H7 (cell line): ENCODE data around the gene GPSM1. TPM values are rescaled to one million over a fixed set of nuclear protein-coding genes. Genes with fewer than 3 reads are reported as not detected.

ENCODE experiments used
- DNase-seq: peaks from one replicate; pipeline ENCODE4 v3.0.0; 2012
- H3K27me3 ChIP-seq: 2 replicates; pipeline ENCODE4 v1.6.0; 2011; ENCODE audit warnings: mild to moderate bottlenecking, low read length; ENCODE audit not compliant: control insufficient read depth, insufficient read depth
- H3K36me3 ChIP-seq: replicated peaks from 2 replicates; pipeline ENCODE4 v1.5.1; 2011; ENCODE audit warnings: low read length; ENCODE audit not compliant: control insufficient read depth, insufficient read depth
- H3K4me3 ChIP-seq: 2 replicates; pipeline ENCODE4 v1.5.1; 2011; ENCODE audit warnings: low read depth, mild to moderate bottlenecking, control low read depth, low read length, moderate library complexity; ENCODE audit not compliant: insufficient read depth
- total RNA-seq: library from RNA; depleted of rRNA; stranded (reverse); fragments of >200 nt; shearing (Covaris generic); gene quantifications from 2 replicates; pipeline ENCODE4 v1.2.3, GENCODE V29; 2014

Gene GPSM1
- total RNA-seq, 1 experiment from 2014 or later = 22.2 TPM

DNA sequence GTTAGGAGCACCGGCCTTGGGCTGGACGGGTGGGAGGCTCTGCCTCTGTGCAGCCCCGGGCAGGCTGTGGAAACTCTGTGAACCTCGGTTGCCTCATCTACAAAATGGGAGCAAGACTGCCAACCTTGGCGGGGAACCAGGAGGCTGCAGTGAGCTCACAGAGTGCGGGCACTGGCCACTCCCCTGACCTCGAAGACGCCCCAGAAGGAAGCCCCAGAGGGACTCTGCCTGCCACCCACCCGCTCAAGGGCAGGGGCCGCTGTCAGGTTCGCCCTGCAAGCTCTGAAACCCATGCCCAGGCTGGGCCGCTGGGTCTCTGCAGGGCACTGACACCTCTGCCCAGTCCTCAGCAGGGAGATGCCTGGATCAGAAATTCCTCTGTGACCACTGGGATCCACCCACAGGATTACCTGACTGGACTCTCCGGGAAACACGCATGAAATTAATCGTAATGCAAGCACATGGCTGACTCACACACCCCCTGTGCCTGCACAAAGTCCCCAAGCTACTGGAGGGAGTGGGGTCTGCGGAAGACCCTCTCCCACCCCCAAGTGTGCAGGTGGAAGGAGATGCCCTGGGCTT lies 30.8 kb upstream of the GPSM1 start:
- DNase-seq = no peak
- Histone ChIP-seq H3K36me3 (no peaks in the 10 kb centered on the region), H3K4me3 (no peak overlapping the region), H3K27me3 (no peaks in the 10 kb centered on the region)

DNA sequence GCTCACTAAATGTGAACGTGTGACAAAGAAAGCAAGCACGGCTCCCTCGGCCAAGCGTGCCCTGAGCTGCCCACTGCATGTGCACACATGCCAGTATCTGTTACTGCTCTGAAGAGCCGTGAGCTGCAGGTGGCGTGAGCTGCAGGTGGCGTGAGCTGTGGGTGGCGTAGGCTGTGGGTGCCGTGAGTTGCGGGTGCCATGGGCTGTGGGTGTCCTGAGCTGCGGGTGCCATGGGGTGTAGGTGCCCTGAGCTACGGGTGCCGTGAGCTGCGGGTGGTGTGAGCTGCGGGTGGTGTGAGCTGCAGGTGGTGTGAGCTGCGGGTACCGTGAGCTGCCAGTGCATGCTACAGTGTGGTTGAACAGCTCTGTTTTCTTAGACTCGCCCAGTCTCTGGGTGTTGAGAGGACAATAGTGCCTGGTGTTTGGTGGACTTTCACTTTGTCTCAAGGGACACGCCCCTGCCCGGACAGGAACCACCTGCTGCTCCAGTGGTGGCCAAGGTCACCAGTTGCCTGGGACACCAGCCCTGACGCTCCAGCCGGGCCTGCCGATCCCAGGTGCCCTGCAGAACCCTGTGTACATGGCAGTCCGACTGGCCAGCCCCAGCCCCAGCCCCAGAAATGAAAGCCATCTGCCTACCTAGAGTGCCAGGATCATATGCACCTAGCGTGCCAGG lies 30.2 kb upstream of the GPSM1 start:
- Histone ChIP-seq H3K27me3 (no peaks in the 10 kb centered on the region), H3K36me3 (no peaks in the 10 kb centered on the region), H3K4me3 (no peak overlapping the region)
- no peak for DNase-seq

- Histone ChIP-seq H3K4me3 (no peak overlapping the region), H3K27me3 (no peaks in the 10 kb centered on the region), H3K36me3 (no peaks in the 10 kb centered on the region)
- DNase-seq = no peak
Observed at GRCh38 chr9:136297766-136298735, 29.3 kb upstream of the GPSM1 start.

- DNase-seq = no peak
- H3K27me3 ChIP-seq = no peaks in the 10 kb centered on the region
- H3K36me3 ChIP-seq = no peaks in the 10 kb centered on the region
- no peak overlapping the region for H3K4me3 ChIP-seq
Observed at GRCh38 chr9:136299116-136299515, 28.2 kb upstream of the GPSM1 start.

DNA sequence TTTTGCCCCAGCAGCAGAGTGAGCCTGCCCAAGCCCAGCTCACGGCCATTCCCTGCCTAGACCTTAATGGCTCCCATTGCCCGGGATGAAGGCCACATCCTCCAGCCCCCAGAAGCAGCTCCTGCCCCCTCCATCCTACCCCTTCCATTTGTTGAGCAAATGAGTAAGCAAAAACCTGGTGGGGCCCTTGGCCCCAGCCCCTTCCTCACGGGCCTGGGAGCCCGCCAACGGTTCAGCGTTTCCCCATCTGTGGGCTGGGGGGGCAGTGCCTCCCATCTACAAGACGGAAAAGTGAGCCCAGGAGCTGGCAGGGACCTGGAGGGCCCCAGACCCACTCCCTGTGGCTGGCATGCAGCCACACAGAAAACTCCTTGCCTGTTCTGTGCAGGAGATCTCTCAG lies 27.8 kb upstream of the GPSM1 start:
- H3K4me3 ChIP-seq = no peak overlapping the region
- H3K27me3 ChIP-seq = no peaks in the 10 kb centered on the region
- no peaks in the 10 kb centered on the region for H3K36me3 ChIP-seq
- no peak for DNase-seq

DNA sequence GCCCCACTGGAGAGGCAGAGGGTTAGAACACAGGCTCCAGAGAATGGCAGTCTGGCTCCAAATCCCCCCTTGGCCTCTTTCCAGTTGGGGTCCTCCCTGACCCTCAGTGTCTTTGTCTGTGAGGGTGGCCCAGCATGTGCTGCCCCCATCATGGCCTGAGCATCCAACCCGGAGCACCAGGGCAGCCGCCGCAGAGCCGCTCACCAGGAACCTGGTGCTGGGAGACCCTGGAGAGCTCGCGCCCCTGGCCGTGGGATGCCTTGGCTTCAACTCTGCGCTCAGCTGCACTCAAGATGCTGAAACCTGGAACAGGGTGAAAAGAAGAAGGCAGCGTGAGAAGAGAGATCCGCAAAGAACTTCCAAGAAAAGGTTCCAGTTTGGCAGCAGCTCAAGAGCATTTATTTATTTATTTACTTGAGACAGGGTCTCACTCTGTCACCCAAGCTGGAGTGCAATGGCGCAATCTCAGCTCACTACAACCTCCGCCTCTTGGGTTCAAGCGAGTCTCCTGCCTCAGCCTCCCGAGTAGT lies 27.3 kb upstream of the GPSM1 start:
- no peak for DNase-seq
- Histone ChIP-seq H3K27me3 (no peaks in the 10 kb centered on the region), H3K4me3 (no peak overlapping the region), H3K36me3 (no peaks in the 10 kb centered on the region)

DNA sequence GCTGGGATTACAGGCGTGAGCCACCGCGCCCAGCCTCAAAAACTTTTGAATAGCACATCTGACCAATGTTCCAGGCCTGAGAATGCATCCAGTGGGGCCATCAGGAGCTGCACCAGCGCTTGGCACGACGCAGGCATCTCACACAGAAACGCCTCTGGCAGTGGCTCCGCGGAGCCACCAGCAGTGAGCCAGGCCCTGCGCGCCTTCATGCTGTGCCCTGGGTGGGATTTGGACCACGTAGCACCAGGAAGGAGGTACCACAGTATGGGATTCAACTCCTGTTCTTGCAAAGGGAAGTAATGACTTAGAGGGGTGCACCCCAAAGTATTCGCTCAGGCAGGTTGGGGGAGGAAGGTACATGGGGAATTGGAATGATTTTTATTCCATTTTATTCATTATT lies 26.5 kb upstream of the GPSM1 start:
- no peak for DNase-seq
- Histone ChIP-seq H3K4me3 (no peak overlapping the region), H3K36me3 (no peaks in the 10 kb centered on the region), H3K27me3 (no peaks in the 10 kb centered on the region)

DNA sequence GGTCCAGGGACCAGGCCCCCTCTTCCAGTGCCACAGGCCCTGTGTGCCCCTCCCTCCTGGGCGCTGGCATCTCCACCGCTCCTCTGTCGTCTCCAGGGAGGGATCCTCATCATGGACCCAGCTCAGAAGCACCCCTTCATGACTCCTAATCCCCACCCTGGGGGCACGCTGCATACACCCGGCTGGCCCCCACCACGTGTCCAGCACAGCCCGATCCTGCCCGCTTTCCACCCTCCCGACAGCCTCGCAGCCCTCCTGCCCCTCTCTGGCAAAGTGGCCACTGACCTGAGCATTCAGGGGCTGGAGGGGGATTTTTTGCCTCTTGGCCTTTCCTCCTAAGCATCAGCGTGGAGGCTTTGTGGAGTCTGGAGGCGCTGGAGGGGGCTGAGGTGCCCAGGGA lies 24.8 kb upstream of the GPSM1 start:
- H3K36me3 ChIP-seq = no peaks in the 10 kb centered on the region
- H3K4me3 ChIP-seq = no peak overlapping the region
- no peaks in the 10 kb centered on the region for H3K27me3 ChIP-seq
- DNase-seq = no peak

GRCh38 chr9:136303066-136303824 lies 24.1 kb upstream of the GPSM1 start:
- no peaks in the 10 kb centered on the region for H3K36me3 ChIP-seq
- no peak for DNase-seq
- no peak overlapping the region for H3K4me3 ChIP-seq
- H3K27me3 ChIP-seq = no peaks in the 10 kb centered on the region

DNA sequence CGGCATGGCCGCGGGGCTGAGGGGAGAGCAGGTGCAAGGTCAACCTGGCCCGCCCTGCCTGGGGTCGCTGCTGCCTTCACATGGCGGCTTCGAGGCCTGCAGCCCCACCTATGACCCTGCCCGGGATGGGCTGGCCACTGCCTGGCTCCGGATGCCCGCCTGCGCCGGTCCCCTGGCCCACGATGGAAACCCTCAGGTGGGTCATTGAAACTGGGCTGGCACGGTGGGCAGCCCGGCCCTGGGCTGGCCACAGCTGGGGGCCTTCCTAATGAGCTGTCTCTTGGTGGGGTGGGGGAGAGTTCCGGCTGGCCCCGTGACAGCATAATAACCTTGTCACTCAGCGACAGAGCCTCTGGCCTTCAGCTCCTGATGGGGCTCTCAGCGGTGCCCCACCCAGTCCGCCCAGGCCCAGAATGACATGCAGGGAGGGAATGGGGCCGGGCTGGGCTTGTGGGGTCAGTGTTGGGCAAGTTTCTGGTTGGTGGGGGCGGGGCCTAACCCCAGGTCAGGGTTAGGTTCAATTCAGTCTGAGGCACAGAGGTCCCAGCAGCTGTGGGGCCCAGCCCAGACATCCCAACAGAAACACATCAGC lies 23.4 kb upstream of the GPSM1 start, which contains the start of gene CCDC187:
Gene CCDC187 (minus strand): TSS at position 270 of the 592 bp plus-strand sequence. CDS start 264 bp downstream, at position 6.
- no peak within 1 kb of the TSS for H3K4me3 ChIP-seq
- no peaks in the 10 kb centered on the region for H3K27me3 ChIP-seq
- DNase-seq = no peak
- H3K36me3 ChIP-seq = no peaks in the 10 kb centered on the region

GRCh38 chr9:136304456-136304855 lies 22.9 kb upstream of the GPSM1 start:
- no peak for DNase-seq
- no peaks in the 10 kb centered on the region for H3K36me3 ChIP-seq
- no peaks in the 10 kb centered on the region for H3K27me3 ChIP-seq
- no peak overlapping the region for H3K4me3 ChIP-seq

DNA sequence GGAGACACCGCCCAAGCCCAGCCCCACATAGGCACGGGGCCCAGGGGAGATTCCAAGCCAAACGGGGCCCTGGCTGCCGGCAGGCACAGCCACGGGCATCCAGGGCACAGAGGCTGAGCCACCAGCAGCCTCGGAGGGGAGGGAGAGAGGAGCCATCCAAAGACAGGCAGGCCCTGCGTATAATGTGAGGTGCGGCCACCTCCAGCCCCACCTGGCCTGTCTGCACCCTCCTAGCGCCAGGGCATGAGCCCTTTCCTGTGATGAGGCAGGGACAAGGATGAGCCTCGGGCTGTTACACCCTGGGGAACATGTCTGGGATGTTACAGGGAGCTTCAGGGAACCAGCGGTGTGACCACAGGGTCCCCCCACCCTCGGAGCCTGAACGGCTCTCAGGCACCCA lies 22.4 kb upstream of the GPSM1 start:
- no peaks in the 10 kb centered on the region for H3K27me3 ChIP-seq
- no peak overlapping the region for H3K4me3 ChIP-seq
- no peaks in the 10 kb centered on the region for H3K36me3 ChIP-seq
- DNase-seq = no peak

DNA sequence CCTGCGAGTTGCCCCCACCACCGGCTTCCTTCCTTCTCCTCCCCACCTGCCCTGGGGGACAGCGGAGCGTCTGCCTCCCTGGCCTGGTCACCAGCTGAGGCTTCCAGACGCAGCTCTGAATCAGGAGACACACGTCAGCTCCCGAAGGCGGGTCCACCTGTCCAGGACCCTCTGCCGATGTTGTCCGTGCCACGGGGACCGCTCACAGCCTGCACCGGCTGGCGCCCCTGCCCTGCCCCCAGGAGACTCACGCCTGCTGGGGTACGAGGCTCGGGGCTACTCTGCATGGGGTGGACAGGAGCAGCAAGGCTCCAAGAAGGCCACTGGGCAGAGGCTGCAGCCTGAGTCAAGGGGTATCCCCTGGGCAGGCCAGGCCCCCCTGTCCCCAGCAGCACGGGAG lies 21.5 kb upstream of the GPSM1 start:
- Histone ChIP-seq H3K27me3 (no peaks in the 10 kb centered on the region), H3K36me3 (no peaks in the 10 kb centered on the region), H3K4me3 (no peak overlapping the region)
- no peak for DNase-seq
